Spleen (tissue), 11 donors: ENCODE measurements around the gene UXS1. TPM values are rescaled to one million over a fixed set of nuclear protein-coding genes. Genes with fewer than 3 reads are reported as not detected.

Source experiments
- DNase-seq: peaks from one replicate; pipeline ENCODE4 v3.0.0-alpha.2; 2020
- H3K27ac ChIP-seq, 8 donors: fragments of 200-600 bp; sonication (generic) in 7 of 8; 1 replicate in 4 of 8; 2 replicates in 4 of 8; pipeline versions ENCODE4 v1.5.0 to v1.8.0; 2016 to 2021; ENCODE audit warnings: inconsistent platforms in 4 of 8, mild to moderate bottlenecking in 4 of 8, moderate library complexity in 1 of 8
- H3K27me3 ChIP-seq, 7 donors: fragments of 200-600 bp; sonication (generic) in 6 of 7; replicated peaks in 1 of 7; 1 replicate in 4 of 7; 2 replicates in 3 of 7; pipeline versions ENCODE4 v1.5.0 to v1.8.0; 2016 to 2021; ENCODE audit warnings: inconsistent platforms in 3 of 7, mild to moderate bottlenecking in 1 of 7
- H3K36me3 ChIP-seq, 6 donors: fragments of 200-600 bp; sonication (generic) in 5 of 6; 1 replicate in 4 of 6; 2 replicates in 2 of 6; pipeline versions ENCODE4 v1.5.0 to v1.8.0; 2016 to 2021; ENCODE audit warnings: inconsistent platforms in 2 of 6
- H3K4me1 ChIP-seq, 6 donors: fragments of 200-600 bp; sonication (generic) in 5 of 6; 1 replicate in 3 of 6; 2 replicates in 3 of 6; pipeline versions ENCODE4 v1.5.0 to v1.8.0; 2016 to 2021; ENCODE audit warnings: inconsistent platforms in 3 of 6
- H3K4me3 ChIP-seq, 8 donors: fragments of 200-600 bp; sonication (generic) in 7 of 8; 1 replicate in 4 of 8; 2 replicates in 4 of 8; pipeline versions ENCODE4 v1.5.0 to v1.8.0; 2016 to 2021; ENCODE audit warnings: inconsistent platforms in 4 of 8, mild to moderate bottlenecking in 4 of 8, moderate library complexity in 2 of 8
- H3K9me3 ChIP-seq, 8 donors: fragments of 200-600 bp; sonication (generic) in 7 of 8; 1 replicate in 4 of 8; 2 replicates in 4 of 8; pipeline versions ENCODE4 v1.5.0 to v1.8.0; 2016 to 2021; ENCODE audit warnings: inconsistent platforms in 4 of 8
- POLR2A ChIP-seq, 3 donors: fragments of 450-650 bp; IDR thresholded peaks; one replicate each; pipeline ENCODE4 v1.5.1; 2017; ENCODE audit warnings: antibody characterized with exemption in 3 of 3, mild to moderate bottlenecking in 1 of 3
- POLR2AphosphoS5 ChIP-seq, 3 donors: sonication (generic); formaldehyde crosslinking; IDR thresholded peaks; one replicate each; pipeline ENCODE4 v1.5.1; 2017; ENCODE audit warnings: antibody characterized with exemption in 3 of 3
- WGBS, 5 donors: extraction: QIAGEN DNeasy Blood & Tissue Kit in 3 of 5; methylation state at CpG; one replicate each; pipeline versions ENCODE4 v1.1.5 to v1.1.7; 2013 to 2018; 5-methylcytosine and 5-hydroxymethylcytosine counted together
- intact Hi-C: fragments of 100-400 bp; cut with DNase I; formaldehyde crosslinking; loops from one replicate; pipeline ENCODE4 v1.15.0; 2023; ENCODE audit warnings: low total_unique reads
- polyA plus RNA-seq, 3 donors: library from polyadenylated mRNA; stranded (reverse); fragments of 200-250 nt; gene quantifications; one replicate each; pipeline ENCODE4 v1.2.1, GENCODE V29; 2013
- total RNA-seq, 7 donors: library from RNA; depleted of rRNA in 3 of 7; stranded (reverse); fragments of >200 nt in 3 of 7; fragmentation: NEBNext Ultra II Directional in 4 of 7; extraction: Animal tissue kit (Norgen Biotek cat#: 25700) in 4 of 7; gene quantifications; one replicate each; pipeline versions ENCODE4 v1.1.0 to v1.2.1, GENCODE V29; 2016 to 2021
- TF ChIP-seq, protein P1 (sequence below), 11 experiments: fragments of 200-600 bp in 7 of 11; fragments of 450-650 bp in 4 of 11; sonication (generic) in 4 of 11; IDR thresholded peaks in 8 of 11; conservative IDR thresholded peaks in 3 of 11; 1 replicate in 7 of 11; 2 replicates in 4 of 11; pipeline versions ENCODE4 v1.4.0 to v1.8.0; 2016 to 2021; ENCODE audit warnings: antibody characterized with exemption in 11 of 11, inconsistent platforms in 4 of 11, mild to moderate bottlenecking in 1 of 11
- donor health status: healthy with polysubstance abuse.
- donor health status: DM: no; HTN: no; CAD: no; lungs with moderate emphysema.
- donor health status: DM: no; HTN: no; CAD: no.
- donor health status: Bipolar disorder and iron deficiency.
- donor health status: healthy.
- donor health status: DM: no; HTN: no; CAD: no.
- donor health status: DM: yes; HTN: yes; CAD: no.

UXS1 gene
- total and polyA plus RNA-seq, 10 donors = 9.5 to 60.1 (median 40.3) TPM

DNA sequence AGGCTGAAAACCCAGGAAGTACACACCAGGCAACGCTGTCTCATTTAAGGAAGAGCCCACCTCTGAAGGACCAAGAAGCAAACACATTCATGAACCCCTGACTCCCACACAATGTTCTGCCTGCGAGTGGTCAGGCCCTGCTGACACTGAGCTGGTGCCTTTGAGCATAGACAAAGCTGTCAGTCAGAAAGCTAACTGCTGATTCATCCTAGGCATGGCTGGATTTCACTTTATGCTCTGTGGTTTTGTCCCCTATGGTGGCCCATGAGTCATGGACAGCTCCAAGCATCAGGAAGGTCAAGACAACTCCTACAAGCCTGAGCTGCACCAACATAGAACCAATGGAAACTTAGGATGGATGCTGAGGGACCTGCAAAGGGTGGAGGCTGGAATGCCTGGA is 78.9 kb downstream of the UXS1 start:
- H3K4me1 ChIP-seq = no peaks in the 10 kb centered on the region
- no peak overlapping the region for H3K4me3 ChIP-seq
- no peaks in the 10 kb centered on the region for H3K27me3 ChIP-seq
- H3K27ac ChIP-seq = no peak overlapping the region
- WGBS, 5 donors = 75 to 100% (median 92%) methylated on average over 1 to 2 of the region's 2 CpGs
- H3K36me3 ChIP-seq = peaks cover 0 to 95% (median 38%) of the 10 kb centered on the region in 6 donors
- H3K9me3 ChIP-seq = no peaks in the 10 kb centered on the region
- no peak for TF ChIP-seq POLR2AphosphoS5 (IDR thresholded peaks at IDR 0.05)
- TF ChIP-seq, protein P1, sequence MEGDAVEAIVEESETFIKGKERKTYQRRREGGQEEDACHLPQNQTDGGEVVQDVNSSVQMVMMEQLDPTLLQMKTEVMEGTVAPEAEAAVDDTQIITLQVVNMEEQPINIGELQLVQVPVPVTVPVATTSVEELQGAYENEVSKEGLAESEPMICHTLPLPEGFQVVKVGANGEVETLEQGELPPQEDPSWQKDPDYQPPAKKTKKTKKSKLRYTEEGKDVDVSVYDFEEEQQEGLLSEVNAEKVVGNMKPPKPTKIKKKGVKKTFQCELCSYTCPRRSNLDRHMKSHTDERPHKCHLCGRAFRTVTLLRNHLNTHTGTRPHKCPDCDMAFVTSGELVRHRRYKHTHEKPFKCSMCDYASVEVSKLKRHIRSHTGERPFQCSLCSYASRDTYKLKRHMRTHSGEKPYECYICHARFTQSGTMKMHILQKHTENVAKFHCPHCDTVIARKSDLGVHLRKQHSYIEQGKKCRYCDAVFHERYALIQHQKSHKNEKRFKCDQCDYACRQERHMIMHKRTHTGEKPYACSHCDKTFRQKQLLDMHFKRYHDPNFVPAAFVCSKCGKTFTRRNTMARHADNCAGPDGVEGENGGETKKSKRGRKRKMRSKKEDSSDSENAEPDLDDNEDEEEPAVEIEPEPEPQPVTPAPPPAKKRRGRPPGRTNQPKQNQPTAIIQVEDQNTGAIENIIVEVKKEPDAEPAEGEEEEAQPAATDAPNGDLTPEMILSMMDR (IDR thresholded peaks at IDR 0.05 in 8 of 11, conservative IDR thresholded peaks at IDR 0.05 in 3 of 11) = no peak
- TF ChIP-seq POLR2A (IDR thresholded peaks at IDR 0.05) = no peak
- intact Hi-C loops = no loop called here
- no peak for DNase-seq

DNA sequence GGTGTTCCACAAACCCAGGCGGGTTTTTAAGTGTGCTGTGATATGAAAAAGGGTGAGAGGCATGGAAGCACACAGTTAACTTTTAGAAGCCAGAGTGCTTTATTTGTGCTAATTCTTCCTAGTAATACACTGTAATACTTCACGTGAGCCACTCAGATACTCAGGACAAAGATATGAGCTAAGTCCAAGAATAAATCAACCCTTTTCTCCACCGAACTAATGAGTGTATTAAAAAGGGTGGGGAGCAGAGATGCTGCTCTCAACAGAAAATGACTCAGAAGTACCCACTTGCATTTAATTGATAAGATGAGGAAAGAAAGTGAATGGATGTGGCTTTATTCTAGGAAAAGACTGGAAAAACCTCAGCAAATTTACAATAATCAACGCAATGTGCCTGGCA is 79.9 kb downstream of the UXS1 start:
- H3K9me3 ChIP-seq = no peaks in the 10 kb centered on the region
- H3K4me3 ChIP-seq = no peak overlapping the region
- no peak for DNase-seq
- TF ChIP-seq, protein P1 (IDR thresholded peaks at IDR 0.05 in 8 of 11, conservative IDR thresholded peaks at IDR 0.05 in 3 of 11) = no peak
- no peak for TF ChIP-seq POLR2AphosphoS5 (IDR thresholded peaks at IDR 0.05)
- no peak for TF ChIP-seq POLR2A (IDR thresholded peaks at IDR 0.05)
- peaks cover 0 to 97% (median 43%) of the 10 kb centered on the region in 6 donors for H3K36me3 ChIP-seq
- H3K27me3 ChIP-seq = no peaks in the 10 kb centered on the region
- intact Hi-C loops = no loop called here
- H3K27ac ChIP-seq = no peak overlapping the region
- no peaks in the 10 kb centered on the region for H3K4me1 ChIP-seq
- WGBS, 5 donors = 88 to 96% (median 94%) methylated on average over 4 of the region's 4 CpGs

DNA sequence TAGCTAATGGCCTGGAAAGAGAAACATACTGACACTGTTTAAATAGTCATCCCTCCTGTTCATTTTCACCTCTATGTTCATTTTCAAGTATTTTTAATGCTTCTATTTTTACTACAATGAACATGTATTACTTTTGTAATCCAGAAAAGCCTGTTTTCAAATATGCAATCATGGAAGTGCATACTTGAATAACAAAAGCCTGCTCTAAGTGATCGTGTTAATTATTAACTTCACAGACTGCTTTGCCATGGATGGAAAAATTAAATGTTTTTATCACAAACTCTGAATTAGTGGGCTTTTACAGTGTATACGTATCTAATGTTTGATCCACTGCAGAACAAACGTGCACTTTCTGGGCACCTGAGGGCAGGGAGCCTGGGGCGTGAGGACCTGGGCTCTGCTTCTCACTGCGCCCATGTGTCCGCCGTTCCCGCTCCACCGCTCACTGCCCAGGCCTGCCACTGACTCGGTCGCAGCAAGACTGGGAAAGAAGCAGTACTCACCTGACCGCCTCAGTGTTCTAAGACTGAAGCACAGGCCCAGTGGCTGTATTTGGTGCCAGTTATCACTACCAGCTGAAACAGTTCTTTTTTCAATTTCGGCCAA is 80.6 kb downstream of the UXS1 start:
- Histone ChIP-seq H3K36me3 (peaks cover 0 to 100% (median 43%) of the 10 kb centered on the region in 6 donors), H3K4me1 (no peaks in the 10 kb centered on the region), H3K27me3 (no peaks in the 10 kb centered on the region), H3K9me3 (no peaks in the 10 kb centered on the region), H3K27ac (no peak overlapping the region), H3K4me3 (no peak overlapping the region)
- no peak for DNase-seq
- intact Hi-C loops = no loop called here
- 96 to 97% (median 96%) methylated on average over 13 of the region's 13 CpGs for WGBS, 5 donors
- TF ChIP-seq POLR2A (IDR thresholded peaks at IDR 0.05) (no peak), POLR2AphosphoS5 (IDR thresholded peaks at IDR 0.05) (no peak)
- TF ChIP-seq, protein P1 (IDR thresholded peaks at IDR 0.05 in 8 of 11, conservative IDR thresholded peaks at IDR 0.05 in 3 of 11) = no peak

DNA sequence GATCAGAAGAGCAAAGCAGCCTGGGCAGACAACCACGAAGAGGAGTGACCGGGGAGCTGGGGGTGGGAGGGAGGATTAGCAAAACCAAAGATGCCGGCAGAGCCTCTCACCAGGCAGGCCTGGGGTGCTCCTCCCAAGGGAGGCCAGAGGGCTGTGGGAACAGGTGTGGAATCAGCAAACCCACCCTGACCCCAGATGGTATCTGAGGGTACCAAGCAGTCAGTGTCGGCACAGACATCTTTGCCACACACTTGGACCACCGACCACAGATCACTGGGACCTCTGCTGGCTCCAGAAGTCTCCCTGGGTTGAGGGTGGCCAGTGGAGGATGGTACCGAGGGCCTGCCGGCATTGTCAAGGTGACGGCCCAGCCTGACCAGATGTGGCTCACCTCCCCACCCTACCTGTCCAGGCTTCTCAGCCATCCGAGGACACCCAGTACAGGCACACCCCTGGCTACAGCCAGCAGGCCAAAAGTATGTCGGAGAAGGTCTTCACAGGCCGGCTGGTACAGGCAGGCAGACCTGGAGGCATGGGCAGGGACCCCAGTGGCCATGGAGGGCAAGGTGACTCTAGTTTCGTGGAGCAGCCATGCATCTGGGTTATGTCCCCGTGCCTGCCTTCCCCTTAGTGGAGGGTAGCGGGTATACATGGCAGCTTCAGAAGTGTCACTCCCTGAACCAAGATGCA is 82.1 kb downstream of the UXS1 start:
- TF ChIP-seq POLR2AphosphoS5 (IDR thresholded peaks at IDR 0.05) (peak in 1 of 3 donors; percentile 22), POLR2A (IDR thresholded peaks at IDR 0.05) (no peak)
- TF ChIP-seq, protein P1 (IDR thresholded peaks at IDR 0.05 in 8 of 11, conservative IDR thresholded peaks at IDR 0.05 in 3 of 11) = no peak
- Histone ChIP-seq H3K9me3 (no peaks in the 10 kb centered on the region), H3K27me3 (no peaks in the 10 kb centered on the region), H3K27ac (no peak overlapping the region), H3K4me3 (no peak overlapping the region), H3K4me1 (peaks cover 0 to 8% (median 0%) of the 10 kb centered on the region in 6 donors), H3K36me3 (peaks cover 0 to 100% (median 39%) of the 10 kb centered on the region in 6 donors)
- DNase-seq = no peak
- intact Hi-C loops = no loop called here
- WGBS, 5 donors = 95 to 98% (median 96%) methylated on average over 10 to 14 of the region's 14 CpGs
